Kidney (tissue), 14 donors: ENCODE results near the gene ADCY4. TPM values are rescaled to one million over a fixed set of nuclear protein-coding genes. Genes with fewer than 3 reads are reported as not detected.
"Not testable (repeated sequence)": the region's sequence is repeated elsewhere in the genome, so short reads cannot be mapped to it uniquely, and the experiment has no call there.

Experiments
- DNase-seq, 5 donors: peaks; one replicate each; pipeline ENCODE4 v3.0.0-alpha.2; 2013 to 2020
- FAIRE-seq: peaks from 2 replicates; lab custom pipeline; 2012; peaks lifted over from hg19 to GRCh38; lab: Jason Lieb, UNC
- H3K27ac ChIP-seq, 2 donors: one replicate each; pipeline ENCODE4 v1.7.0; 2013; ENCODE audit warnings: low read depth in 2 of 2, low read length in 2 of 2, inconsistent platforms in 1 of 2
- H3K27me3 ChIP-seq: one replicate; pipeline ENCODE4 v1.7.1; 2013; ENCODE audit warnings: low read length, inconsistent platforms; ENCODE audit not compliant: control insufficient read depth, insufficient read depth
- H3K36me3 ChIP-seq, 3 donors: one replicate each; pipeline versions ENCODE4 v1.7.0 to v1.7.1; 2013; ENCODE audit warnings: low read length in 3 of 3, control low read depth in 1 of 3, inconsistent platforms in 1 of 3; ENCODE audit not compliant: insufficient read depth in 3 of 3, control insufficient read depth in 2 of 3
- H3K4me1 ChIP-seq, 3 donors: one replicate each; pipeline versions ENCODE4 v1.7.0 to v1.7.1; 2013; ENCODE audit warnings: low read length in 3 of 3, inconsistent platforms in 1 of 3, low read depth in 1 of 3; ENCODE audit not compliant: control insufficient read depth in 2 of 3, insufficient read depth in 2 of 3
- H3K4me3 ChIP-seq, 3 donors: one replicate each; pipeline versions ENCODE4 v1.7.0 to v1.8.1; 2013; ENCODE audit warnings: low read length in 3 of 3, control low read depth in 1 of 3, inconsistent platforms in 1 of 3
- H3K9ac ChIP-seq, 3 donors: one replicate each; pipeline versions ENCODE4 v1.7.0 to v1.7.1; 2013; ENCODE audit warnings: low read length in 3 of 3, control low read depth in 1 of 3, inconsistent platforms in 1 of 3
- H3K9me3 ChIP-seq, 3 donors: one replicate each; pipeline versions ENCODE4 v1.7.0 to v1.7.1; 2013; ENCODE audit warnings: low read length in 3 of 3, control low read depth in 1 of 3, inconsistent platforms in 1 of 3; ENCODE audit not compliant: control insufficient read depth in 2 of 3, insufficient read depth in 1 of 3
- intact Hi-C: fragments of 100-400 bp; cut with DNase I; formaldehyde crosslinking; loops from one replicate; pipeline ENCODE4 v1.11.1; 2022
- polyA plus RNA-seq: library from polyadenylated mRNA; stranded (reverse); fragments of 350-450 nt; fragmentation: Illumina TruSeq; extraction: RNeasy Lipid Tissue Mini Kit (QIAGEN cat#74804); gene quantifications from one replicate; pipeline ENCODE4 v1.2.3, GENCODE V29; 2014; ENCODE audit warnings: low read depth, low replicate concordance; ENCODE audit not compliant: insufficient read depth
- total RNA-seq: library from RNA; stranded (reverse); fragmentation: NEBNext Ultra II Directional; extraction: Animal tissue kit (Norgen Biotek cat#: 25700); gene quantifications from one replicate; pipeline ENCODE4 v1.2.1, GENCODE V29; 2021
- TF ChIP-seq, protein P1 (sequence below): IDR thresholded peaks from 3 replicates; pipeline ENCODE4 v1.5.1; 2012; ENCODE audit warnings: mild to moderate bottlenecking, moderate library complexity, borderline replicate concordance; ENCODE audit not compliant: insufficient read depth; ENCODE audit errors: extremely low read depth
- donor health status: control.
- donor health status: control.
- donor health status: control.
- donor health status: control.
- donor health status: control.
- donor health status: DM: yes; HTN: yes; CAD: no.
- donor health status: Normal renal cell carcinoma (clear cell type).

The ADCY4 gene
- total and polyA plus RNA-seq, 2 donors from 2014 or later, result 19.2 to 57.5 TPM

DNA sequence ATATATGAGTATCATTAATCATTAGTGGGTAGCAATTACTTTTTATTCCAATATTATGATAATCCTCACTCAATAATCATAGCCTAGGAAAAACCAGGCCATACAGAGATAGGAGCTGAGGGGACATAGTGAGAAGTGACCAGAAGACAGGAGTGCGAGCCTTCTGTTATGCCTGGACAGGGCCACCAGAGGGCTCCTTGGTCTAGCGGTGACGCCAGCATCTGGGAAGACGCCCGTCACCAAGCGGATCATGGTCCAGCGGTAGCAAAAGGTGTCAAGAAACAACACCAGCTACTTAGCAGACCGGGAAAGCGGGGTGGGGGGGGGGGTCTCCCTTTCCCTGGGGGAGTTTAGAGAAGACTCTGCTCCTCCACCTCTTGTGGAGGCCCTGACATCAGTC is 7.0 kb downstream of the ADCY4 start:
- H3K9me3 ChIP-seq, H3K9ac ChIP-seq, DNase-seq, intact Hi-C loops, H3K4me3 ChIP-seq, H3K27me3 ChIP-seq, H3K27ac ChIP-seq, H3K36me3 ChIP-seq, FAIRE-seq: not testable (repeated sequence)
- H3K4me1 ChIP-seq, result peaks cover 0 to 11% (median 5%) of the 10 kb centered on the region in 3 donors
- TF ChIP-seq, protein P1, sequence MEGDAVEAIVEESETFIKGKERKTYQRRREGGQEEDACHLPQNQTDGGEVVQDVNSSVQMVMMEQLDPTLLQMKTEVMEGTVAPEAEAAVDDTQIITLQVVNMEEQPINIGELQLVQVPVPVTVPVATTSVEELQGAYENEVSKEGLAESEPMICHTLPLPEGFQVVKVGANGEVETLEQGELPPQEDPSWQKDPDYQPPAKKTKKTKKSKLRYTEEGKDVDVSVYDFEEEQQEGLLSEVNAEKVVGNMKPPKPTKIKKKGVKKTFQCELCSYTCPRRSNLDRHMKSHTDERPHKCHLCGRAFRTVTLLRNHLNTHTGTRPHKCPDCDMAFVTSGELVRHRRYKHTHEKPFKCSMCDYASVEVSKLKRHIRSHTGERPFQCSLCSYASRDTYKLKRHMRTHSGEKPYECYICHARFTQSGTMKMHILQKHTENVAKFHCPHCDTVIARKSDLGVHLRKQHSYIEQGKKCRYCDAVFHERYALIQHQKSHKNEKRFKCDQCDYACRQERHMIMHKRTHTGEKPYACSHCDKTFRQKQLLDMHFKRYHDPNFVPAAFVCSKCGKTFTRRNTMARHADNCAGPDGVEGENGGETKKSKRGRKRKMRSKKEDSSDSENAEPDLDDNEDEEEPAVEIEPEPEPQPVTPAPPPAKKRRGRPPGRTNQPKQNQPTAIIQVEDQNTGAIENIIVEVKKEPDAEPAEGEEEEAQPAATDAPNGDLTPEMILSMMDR, result peak; percentile 52

DNA sequence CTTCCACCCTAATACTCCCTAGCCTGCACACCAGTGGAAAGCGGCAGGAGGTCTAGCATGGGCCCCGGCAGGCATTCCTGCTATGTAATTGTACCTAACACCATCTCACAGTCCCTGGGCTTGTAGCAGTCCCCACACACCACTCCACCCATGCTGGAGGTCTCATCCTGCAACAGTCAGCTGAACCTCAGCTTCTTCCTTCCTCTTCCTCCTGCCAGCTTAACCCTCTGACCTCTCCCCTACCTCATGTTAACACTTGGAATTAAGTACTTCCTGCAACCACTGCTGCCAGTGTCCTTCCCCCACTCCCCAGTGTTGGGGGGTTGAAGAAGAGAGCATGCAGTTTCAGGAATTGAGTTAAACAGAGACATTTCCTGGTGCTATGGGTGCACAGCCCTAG is 7.6 kb downstream of the ADCY4 start:
- peaks cover 0 to 6% (median 2%) of the 10 kb centered on the region in 3 donors for H3K4me1 ChIP-seq
- H3K9ac ChIP-seq, result no peak overlapping the region
- TF ChIP-seq, protein P1, result no peak
- no peak for FAIRE-seq
- no peak overlapping the region for H3K4me3 ChIP-seq
- DNase-seq, result no peak
- H3K27ac ChIP-seq, result no peak overlapping the region
- intact Hi-C loops, result no loop called here
- H3K36me3 ChIP-seq, result no peaks in the 10 kb centered on the region
- no peaks in the 10 kb centered on the region for H3K9me3 ChIP-seq
- H3K27me3 ChIP-seq, result peaks cover 2% of the 10 kb centered on the region

DNA sequence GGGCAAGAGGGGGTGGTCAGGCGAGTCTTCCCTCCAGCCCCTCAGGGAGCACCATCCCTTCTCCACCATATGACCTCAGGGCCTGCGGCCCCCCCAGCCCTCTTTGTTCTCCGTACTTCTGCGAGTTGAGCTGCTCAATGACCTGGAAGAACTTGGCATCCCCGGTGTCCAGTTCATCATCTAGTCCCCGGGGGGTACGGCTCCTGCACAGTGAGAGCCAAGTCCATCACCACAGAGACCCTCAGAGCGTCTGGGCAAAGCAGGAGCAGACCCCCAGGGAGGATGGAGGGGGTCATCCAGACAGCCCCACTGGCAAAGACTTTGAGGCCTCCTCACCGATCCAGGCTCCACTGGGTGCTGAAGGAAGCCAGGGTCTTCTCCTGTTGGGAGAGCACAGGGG is 8.9 kb downstream of the ADCY4 start:
- H3K9ac ChIP-seq, result no peak overlapping the region
- no peaks in the 10 kb centered on the region for H3K36me3 ChIP-seq
- no peaks in the 10 kb centered on the region for H3K9me3 ChIP-seq
- H3K27me3 ChIP-seq, result no peaks in the 10 kb centered on the region
- FAIRE-seq (no peak), DNase-seq (no peak)
- intact Hi-C loops, result no loop called here
- no peak overlapping the region for H3K4me3 ChIP-seq
- TF ChIP-seq, protein P1, result no peak
- no peaks in the 10 kb centered on the region for H3K4me1 ChIP-seq
- no peak overlapping the region for H3K27ac ChIP-seq

DNA sequence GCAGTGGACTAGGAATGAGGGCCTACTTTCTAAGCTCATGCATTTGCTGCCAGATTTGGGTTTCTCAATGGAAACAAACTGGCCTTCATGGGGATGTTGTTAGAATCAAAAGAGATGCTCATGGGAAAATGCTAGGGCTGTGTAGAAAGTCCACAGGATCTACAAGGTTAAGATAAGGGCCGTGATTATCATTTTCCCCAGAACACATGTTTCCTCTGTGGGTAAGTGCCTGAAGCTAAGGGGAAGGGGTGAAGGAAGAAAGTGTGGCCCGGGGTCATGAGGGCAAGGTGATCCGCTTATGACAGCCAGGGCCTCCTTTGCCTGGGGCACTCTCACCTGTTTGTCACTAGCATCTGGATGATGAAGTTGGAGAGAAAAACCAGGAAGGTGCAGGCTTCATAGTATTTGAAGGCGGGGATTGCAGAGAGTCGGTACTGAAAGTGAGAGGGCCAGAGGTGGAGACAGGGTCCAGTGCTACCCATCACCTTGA is 9.8 kb downstream of the ADCY4 start:
- H3K4me3 ChIP-seq, result no peak overlapping the region
- H3K9ac ChIP-seq, result no peak overlapping the region
- FAIRE-seq (no peak), DNase-seq (no peak)
- no peaks in the 10 kb centered on the region for H3K27me3 ChIP-seq
- no peak overlapping the region for H3K27ac ChIP-seq
- no peaks in the 10 kb centered on the region for H3K9me3 ChIP-seq
- TF ChIP-seq, protein P1, result no peak
- intact Hi-C loops, result no loop called here
- no peaks in the 10 kb centered on the region for H3K4me1 ChIP-seq
- no peaks in the 10 kb centered on the region for H3K36me3 ChIP-seq
